ENCODE data around the gene BCL11A. TPM values are rescaled to one million over a fixed set of nuclear protein-coding genes. Genes with fewer than 3 reads are reported as not detected.
A peak's percentile ranks its signal among the peaks of the same experiment; 100 is the strongest.

BCL11A gene
- total and polyA plus RNA-seq, 2 experiments from 2014 or later, result 57.5 to 77.6 TPM

- no peak overlapping the region for H2AFZ ChIP-seq
- no peaks in the 10 kb centered on the region for H3K9me2 ChIP-seq (ENCODE audit: insufficient read depth)
- Mint-ChIP-seq H3K27ac (no peak overlapping the region), H3K4me1 (no peaks in the 10 kb centered on the region), H3K36me3 (ENCODE audit: low read depth) (no peaks in the 10 kb centered on the region), H3K4me3 (no peak overlapping the region), H3K9me3 (no peaks in the 10 kb centered on the region), H3K27me3 (ENCODE audit: insufficient read depth, low read depth, poor library complexity) (peaks cover 7% of the 10 kb centered on the region)
- H3K4me2 ChIP-seq, result no peak overlapping the region
- no peaks in the 10 kb centered on the region for H3K36me3 ChIP-seq (ENCODE audit: insufficient read depth)
- DNase-seq (ENCODE audit: low spot score) (no peak), ATAC-seq (no peak)
- no peaks in the 10 kb centered on the region for H3F3A ChIP-seq (replicated peaks; ENCODE audit: low read depth)
- H3K79me2 ChIP-seq (replicated peaks; ENCODE audit: insufficient read depth), result no peaks in the 10 kb centered on the region
- no peak overlapping the region for H3K4me3 ChIP-seq
- no peaks in the 10 kb centered on the region for H3K4me1 ChIP-seq (ENCODE audit: insufficient read depth)
- no peaks in the 10 kb centered on the region for H4K20me1 ChIP-seq (replicated peaks; ENCODE audit: insufficient read depth)
- no peak for TF ChIP-seq POLR2AphosphoS5 (IDR thresholded peaks at IDR 0.05; ENCODE audit: low read depth)
- TF ChIP-seq ZNF114 (CRISPR knock-in tag; IDR thresholded peaks at IDR 0.05), result no peak
- peaks cover 22% of the 10 kb centered on the region for H3K27me3 ChIP-seq (ENCODE audit: insufficient read depth)
- H3K27ac ChIP-seq (ENCODE audit: low read depth), result no peak overlapping the region
Observed at GRCh38 chr2:60583604-60584003, 30.1 kb upstream of the BCL11A start.

GRCh38 chr2:60581433-60582282, 28.2 kb upstream of the BCL11A start:
- Mint-ChIP-seq H3K9me3 (no peaks in the 10 kb centered on the region), H3K4me3 (peak overlapping the region; percentile 65), H3K27me3 (ENCODE audit: insufficient read depth, low read depth, poor library complexity) (peaks cover 7% of the 10 kb centered on the region), H3K36me3 (ENCODE audit: low read depth) (no peaks in the 10 kb centered on the region), H3K27ac (no peak overlapping the region), H3K4me1 (peaks cover 10% of the 10 kb centered on the region)
- H4K20me1 ChIP-seq (replicated peaks; ENCODE audit: insufficient read depth), result no peaks in the 10 kb centered on the region
- H3K4me1 ChIP-seq (ENCODE audit: insufficient read depth), result peaks cover 11% of the 10 kb centered on the region
- no peak overlapping the region for H3K27ac ChIP-seq (ENCODE audit: low read depth)
- peak overlapping the region; percentile 99 for H2AFZ ChIP-seq
- peaks cover 22% of the 10 kb centered on the region for H3K27me3 ChIP-seq (ENCODE audit: insufficient read depth)
- ATAC-seq (peak; percentile 85), DNase-seq (ENCODE audit: low spot score) (peak; percentile 75)
- H3K4me3 ChIP-seq, result peak overlapping the region; percentile 71
- no peaks in the 10 kb centered on the region for H3K79me2 ChIP-seq (replicated peaks; ENCODE audit: insufficient read depth)
- peak overlapping the region; percentile 93 for H3K4me2 ChIP-seq
- H3F3A ChIP-seq (replicated peaks; ENCODE audit: low read depth), result no peaks in the 10 kb centered on the region
- H3K36me3 ChIP-seq (ENCODE audit: insufficient read depth), result no peaks in the 10 kb centered on the region
- H3K9me2 ChIP-seq (ENCODE audit: insufficient read depth), result no peaks in the 10 kb centered on the region
- TF ChIP-seq EZH2phosphoT487 (IDR thresholded peaks at IDR 0.05; ENCODE audit: unreplicated experiment), result no peak
- no peak for TF ChIP-seq EZH2 (IDR thresholded peaks at IDR 0.05; ENCODE audit: low read depth, unreplicated experiment)
- no peak for TF ChIP-seq ETS1 (IDR thresholded peaks at IDR 0.05)
- no peak for TF ChIP-seq ZNF462 (CRISPR knock-in tag; IDR thresholded peaks at IDR 0.05)
- TF ChIP-seq NANOG (IDR thresholded peaks at IDR 0.05; ENCODE audit: borderline replicate concordance), result no peak
- TF ChIP-seq ZNF331 (CRISPR knock-in tag; IDR thresholded peaks at IDR 0.05; ENCODE audit: low read depth), result no peak
- 0 out of 2 replicates have a peak, but pooled peaks have one; percentile 14 for TF ChIP-seq CREB1 (CRISPR knock-in tag; IDR thresholded peaks at IDR 0.05; ENCODE audit: low read depth)
- TF ChIP-seq JUNB (IDR thresholded peaks at IDR 0.05; ENCODE audit: unreplicated experiment), result no peak
- no peak for TF ChIP-seq REST (IDR thresholded peaks at IDR 0.05; ENCODE audit: unreplicated experiment)

Measured in GM23338 (cell line).